Measurements from ENCODE around the gene ST6GALNAC1. TPM values are rescaled to one million over a fixed set of nuclear protein-coding genes. Genes with fewer than 3 reads are reported as not detected.

Gene ST6GALNAC1
- total and polyA plus RNA-seq, 5 donors from 2014 or later: 0.33 to 8.5 (median 2.6) TPM

- ATAC-seq (ENCODE audit: low read depth in 2 of 2): no peak
- peaks cover 32% of the 10 kb centered on the region for H3K27me3 Mint-ChIP-seq
- H3K4me1 Mint-ChIP-seq: peaks cover 5 to 15% (median 9%) of the 10 kb centered on the region in 4 donors
These were observed 45.5 kb downstream of the ST6GALNAC1 start for GRCh38 chr17:76598004-76598439.

GRCh38 chr17:76597156-76598003 lies 46.2 kb downstream of the ST6GALNAC1 start:
- DNase-seq (no peak), ATAC-seq (ENCODE audit: low read depth in 2 of 2) (no peak)
- Histone ChIP-seq H3K4me3 (ENCODE audit: low read depth, low read length) (no peak overlapping the region), H3K27me3 (ENCODE audit: control insufficient read depth, insufficient read depth, low read length) (peaks cover 3% of the 10 kb centered on the region), H3K9me3 (ENCODE audit: control insufficient read depth in 2 of 2, low read length in 2 of 2) (no peaks in the 10 kb centered on the region), H3K36me3 (ENCODE audit: control insufficient read depth, insufficient read depth, low read length) (no peaks in the 10 kb centered on the region), H3K4me1 (ENCODE audit: control insufficient read depth, insufficient read depth, low read length, poor library complexity, severe bottlenecking) (peaks cover 12% of the 10 kb centered on the region), H3K27ac (ENCODE audit: insufficient read depth, low read length, poor library complexity, severe bottlenecking) (no peak overlapping the region)
- Mint-ChIP-seq H3K9me3 (peaks cover 0 to 5% (median 0%) of the 10 kb centered on the region in 7 donors), H3K27ac (no peak overlapping the region), H3K36me3 (peaks cover 2% of the 10 kb centered on the region), H3K4me3 (no peak overlapping the region), H3K4me1 (peaks cover 5 to 15% (median 9%) of the 10 kb centered on the region in 4 donors), H3K27me3 (peaks cover 34% of the 10 kb centered on the region)

More at GRCh38 chr17:76598004-76598439, 45.5 kb downstream of the ST6GALNAC1 start:
- Mint-ChIP-seq H3K9me3 (peaks cover 0 to 5% (median 0%) of the 10 kb centered on the region in 7 donors), H3K36me3 (peaks cover 2% of the 10 kb centered on the region), H3K4me3 (no peak overlapping the region), H3K27ac (peak overlapping the region in 1 of 3 donors; percentile 20)
- H3K27ac ChIP-seq (ENCODE audit: insufficient read depth, low read length, poor library complexity, severe bottlenecking): no peak overlapping the region
- peaks cover 3% of the 10 kb centered on the region for H3K27me3 ChIP-seq (ENCODE audit: control insufficient read depth, insufficient read depth, low read length)
- H3K36me3 ChIP-seq (ENCODE audit: control insufficient read depth, insufficient read depth, low read length): no peaks in the 10 kb centered on the region
- H3K9me3 ChIP-seq (ENCODE audit: control insufficient read depth in 2 of 2, low read length in 2 of 2): no peaks in the 10 kb centered on the region
- peaks cover 12% of the 10 kb centered on the region for H3K4me1 ChIP-seq (ENCODE audit: control insufficient read depth, insufficient read depth, low read length, poor library complexity, severe bottlenecking)
- DNase-seq: no peak
- H3K4me3 ChIP-seq (ENCODE audit: low read depth, low read length): no peak overlapping the region

GRCh38 chr17:76594690-76595089 lies 48.9 kb downstream of the ST6GALNAC1 start:
- peaks cover 0 to 4% (median 1%) of the 10 kb centered on the region in 4 donors for H3K4me1 Mint-ChIP-seq
- no peak overlapping the region for H3K4me3 Mint-ChIP-seq
- no peak for ATAC-seq (ENCODE audit: low read depth in 2 of 2)

GRCh38 chr17:76593959-76594358 lies 49.6 kb downstream of the ST6GALNAC1 start:
- H3K36me3 Mint-ChIP-seq: peaks cover 7% of the 10 kb centered on the region
- Histone ChIP-seq H3K9me3 (ENCODE audit: control insufficient read depth in 2 of 2, low read length in 2 of 2) (no peaks in the 10 kb centered on the region), H3K4me3 (ENCODE audit: low read depth, low read length) (no peak overlapping the region), H3K27ac (ENCODE audit: insufficient read depth, low read length, poor library complexity, severe bottlenecking) (no peak overlapping the region), H3K36me3 (ENCODE audit: control insufficient read depth, insufficient read depth, low read length) (no peaks in the 10 kb centered on the region), H3K4me1 (ENCODE audit: control insufficient read depth, insufficient read depth, low read length, poor library complexity, severe bottlenecking) (no peaks in the 10 kb centered on the region), H3K27me3 (ENCODE audit: control insufficient read depth, insufficient read depth, low read length) (peaks cover 9% of the 10 kb centered on the region)
- no peak for DNase-seq
- peaks cover 0 to 5% (median 0%) of the 10 kb centered on the region in 7 donors for H3K9me3 Mint-ChIP-seq
- H3K27me3 Mint-ChIP-seq: peaks cover 44% of the 10 kb centered on the region
- ATAC-seq (ENCODE audit: low read depth in 2 of 2): no peak
- no peak overlapping the region for H3K27ac Mint-ChIP-seq
- H3K4me1 Mint-ChIP-seq: peaks cover 0 to 4% (median 1%) of the 10 kb centered on the region in 4 donors
- no peak overlapping the region for H3K4me3 Mint-ChIP-seq

More at GRCh38 chr17:76594690-76595089, 48.9 kb downstream of the ST6GALNAC1 start:
- H3K27ac ChIP-seq (ENCODE audit: insufficient read depth, low read length, poor library complexity, severe bottlenecking): no peak overlapping the region
- Mint-ChIP-seq H3K36me3 (peaks cover 3% of the 10 kb centered on the region), H3K9me3 (peaks cover 0 to 5% (median 0%) of the 10 kb centered on the region in 7 donors), H3K27me3 (peaks cover 38% of the 10 kb centered on the region), H3K27ac (no peak overlapping the region)
- no peaks in the 10 kb centered on the region for H3K4me1 ChIP-seq (ENCODE audit: control insufficient read depth, insufficient read depth, low read length, poor library complexity, severe bottlenecking)
- H3K27me3 ChIP-seq (ENCODE audit: control insufficient read depth, insufficient read depth, low read length): peaks cover 5% of the 10 kb centered on the region
- H3K4me3 ChIP-seq (ENCODE audit: low read depth, low read length): no peak overlapping the region
- no peaks in the 10 kb centered on the region for H3K36me3 ChIP-seq (ENCODE audit: control insufficient read depth, insufficient read depth, low read length)
- DNase-seq: no peak
- H3K9me3 ChIP-seq (ENCODE audit: control insufficient read depth in 2 of 2, low read length in 2 of 2): no peaks in the 10 kb centered on the region

GRCh38 chr17:76593384-76593826 lies 50.2 kb downstream of the ST6GALNAC1 start:
- Histone ChIP-seq H3K4me1 (ENCODE audit: control insufficient read depth, insufficient read depth, low read length, poor library complexity, severe bottlenecking) (no peaks in the 10 kb centered on the region), H3K36me3 (ENCODE audit: control insufficient read depth, insufficient read depth, low read length) (no peaks in the 10 kb centered on the region), H3K27ac (ENCODE audit: insufficient read depth, low read length, poor library complexity, severe bottlenecking) (no peak overlapping the region), H3K4me3 (ENCODE audit: low read depth, low read length) (no peak overlapping the region), H3K27me3 (ENCODE audit: control insufficient read depth, insufficient read depth, low read length) (peaks cover 11% of the 10 kb centered on the region), H3K9me3 (ENCODE audit: control insufficient read depth in 2 of 2, low read length in 2 of 2) (no peaks in the 10 kb centered on the region)
- peaks cover 10% of the 10 kb centered on the region for H3K36me3 Mint-ChIP-seq
- peaks cover 44% of the 10 kb centered on the region for H3K27me3 Mint-ChIP-seq
- H3K4me3 Mint-ChIP-seq: no peak overlapping the region
- DNase-seq (no peak), ATAC-seq (ENCODE audit: low read depth in 2 of 2) (no peak)
- no peak overlapping the region for H3K27ac Mint-ChIP-seq
- peaks cover 0 to 5% (median 0%) of the 10 kb centered on the region in 7 donors for H3K9me3 Mint-ChIP-seq
- peaks cover 0 to 4% (median 2%) of the 10 kb centered on the region in 4 donors for H3K4me1 Mint-ChIP-seq

- DNase-seq (no peak), ATAC-seq (ENCODE audit: low read depth in 2 of 2) (no peak)
- H3K36me3 Mint-ChIP-seq: peaks cover 14% of the 10 kb centered on the region
- Histone ChIP-seq H3K27ac (ENCODE audit: insufficient read depth, low read length, poor library complexity, severe bottlenecking) (no peak overlapping the region), H3K9me3 (ENCODE audit: control insufficient read depth in 2 of 2, low read length in 2 of 2) (no peaks in the 10 kb centered on the region), H3K36me3 (ENCODE audit: control insufficient read depth, insufficient read depth, low read length) (no peaks in the 10 kb centered on the region), H3K4me3 (ENCODE audit: low read depth, low read length) (no peak overlapping the region), H3K27me3 (ENCODE audit: control insufficient read depth, insufficient read depth, low read length) (peaks cover 29% of the 10 kb centered on the region), H3K4me1 (ENCODE audit: control insufficient read depth, insufficient read depth, low read length, poor library complexity, severe bottlenecking) (peaks cover 19% of the 10 kb centered on the region)
- H3K9me3 Mint-ChIP-seq: peaks cover 0 to 10% (median 0%) of the 10 kb centered on the region in 7 donors
- peaks cover 0 to 29% (median 3%) of the 10 kb centered on the region in 4 donors for H3K4me1 Mint-ChIP-seq
- H3K27me3 Mint-ChIP-seq: peaks cover 73% of the 10 kb centered on the region
- H3K4me3 Mint-ChIP-seq: peak overlapping the region in 3 of 4 donors; percentile 27 to 78 (median 66)
- peak overlapping the region in 1 of 3 donors; percentile 55 for H3K27ac Mint-ChIP-seq
These were observed 55.4 kb downstream of the ST6GALNAC1 start for GRCh38 chr17:76588182-76588581.

- Mint-ChIP-seq H3K36me3 (peaks cover 14% of the 10 kb centered on the region), H3K4me1 (peaks cover 0 to 29% (median 3%) of the 10 kb centered on the region in 4 donors), H3K27ac (no peak overlapping the region), H3K9me3 (peaks cover 0 to 10% (median 0%) of the 10 kb centered on the region in 7 donors), H3K4me3 (peak overlapping the region in 2 of 4 donors; percentile 71 to 73), H3K27me3 (peaks cover 80% of the 10 kb centered on the region)
- no peaks in the 10 kb centered on the region for H3K9me3 ChIP-seq (ENCODE audit: control insufficient read depth in 2 of 2, low read length in 2 of 2)
- peaks cover 19% of the 10 kb centered on the region for H3K4me1 ChIP-seq (ENCODE audit: control insufficient read depth, insufficient read depth, low read length, poor library complexity, severe bottlenecking)
- H3K4me3 ChIP-seq (ENCODE audit: low read depth, low read length): no peak overlapping the region
- H3K27me3 ChIP-seq (ENCODE audit: control insufficient read depth, insufficient read depth, low read length): peaks cover 27% of the 10 kb centered on the region
- no peak overlapping the region for H3K27ac ChIP-seq (ENCODE audit: insufficient read depth, low read length, poor library complexity, severe bottlenecking)
- DNase-seq: no peak
- ATAC-seq (ENCODE audit: low read depth in 2 of 2): no peak
- H3K36me3 ChIP-seq (ENCODE audit: control insufficient read depth, insufficient read depth, low read length): no peaks in the 10 kb centered on the region
These were observed 56.6 kb downstream of the ST6GALNAC1 start for GRCh38 chr17:76586741-76587487.

Data from CD4-positive, CD25-positive, alpha-beta regulatory T cell (primary cell).